K562 (cell line): ENCODE measurements around the gene PIP4K2C. TPM values are rescaled to one million over a fixed set of nuclear protein-coding genes. Genes with fewer than 3 reads are reported as not detected.

Experiments
- ATAC-seq: fragments of 200-7000 bp; cut with Tn5 transposase; 3 replicates; pipeline ENCODE4 v1.9.1; 2020; ENCODE audit warnings: moderate library complexity
- BruUV-seq: library from RNA; stranded (reverse); fragments of 400-500 nt; replicated peaks from 2 replicates; lab custom pipeline; 2021; lab: Mats Ljungman, UMichigan
- CTCF ChIA-PET: fragments of 300-600 bp; formaldehyde crosslinking; extraction: SDS; loops from one replicate; lab custom pipeline; 2021; ENCODE audit warnings: low intra/inter-chr PET ratio; lab: Yijun Ruan, JAX
- POLR2A ChIA-PET: fragments of 300-600, 350-650 bp; sonication (Branson Sonifier 250); formaldehyde crosslinking; extraction: SDS; loops from one replicate; lab custom pipeline; 2021; ENCODE audit warnings: antibody characterized with exemption, inconsistent platforms; lab: Yijun Ruan, JAX
- DNase-seq, 4 experiments: peaks; one replicate each; pipeline versions ENCODE4 v3.0.0 to v3.0.0-alpha.2; 2011 to 2018; ENCODE audit warnings: low spot score in 3 of 4, mixed read lengths in 3 of 4; ENCODE audit errors: extremely low read depth in 1 of 4
- FAIRE-seq: peaks from 2 replicates; lab custom pipeline; 2011; peaks lifted over from hg19 to GRCh38; lab: Jason Lieb, UNC
- H2AFZ ChIP-seq: 2 replicates; pipeline ENCODE4 v1.6.0; 2011; ENCODE audit warnings: low read depth, low read length, control low read depth, inconsistent platforms
- H3K27ac ChIP-seq: fragments of 200-600 bp; 3 replicates; pipeline ENCODE4 v1.8.0; 2011; ENCODE audit warnings: low read depth, mild to moderate bottlenecking, control low read depth, inconsistent platforms, low read length, moderate library complexity, mixed read lengths; ENCODE audit errors: extremely low read depth
- H3K27me3 ChIP-seq, 2 experiments: fragments of 300-600 bp in 1 of 2; 2 replicates in 1 of 2; 3 replicates in 1 of 2; pipeline versions ENCODE4 v1.6.0 to v1.8.0; 2011; ENCODE audit warnings: inconsistent platforms in 2 of 2, low read length in 2 of 2, mild to moderate bottlenecking in 1 of 2, mixed read lengths in 1 of 2, moderate library complexity in 1 of 2; ENCODE audit not compliant: control insufficient read depth in 2 of 2, insufficient read depth in 2 of 2
- H3K36me3 ChIP-seq: fragments of 300-600 bp; 3 replicates; pipeline ENCODE4 v1.8.0; 2011; ENCODE audit warnings: mild to moderate bottlenecking, low read length, inconsistent platforms; ENCODE audit not compliant: control insufficient read depth, insufficient read depth
- H3K4me1 ChIP-seq, 2 experiments: fragments of 200-600 bp in 1 of 2; replicated peaks in 1 of 2; 2 replicates in 1 of 2; 3 replicates in 1 of 2; pipeline versions ENCODE4 v1.5.1 to v1.8.0; 2011; ENCODE audit warnings: inconsistent platforms in 2 of 2, low read length in 2 of 2, mild to moderate bottlenecking in 1 of 2, mixed read lengths in 1 of 2, moderate library complexity in 1 of 2; ENCODE audit not compliant: control insufficient read depth in 2 of 2, insufficient read depth in 2 of 2
- H3K4me2 ChIP-seq: 2 replicates; pipeline ENCODE4 v1.6.1; 2011; ENCODE audit warnings: low read length, control low read depth, inconsistent platforms, mixed read lengths; ENCODE audit not compliant: insufficient read depth
- H3K4me3 ChIP-seq: fragments of 200-600 bp; sonication (generic), shearing (Covaris generic); 2 replicates; pipeline ENCODE4 v1.5.1; 2016; ENCODE audit warnings: control low read depth, inconsistent platforms
- H3K79me2 ChIP-seq: fragments of 200-600 bp; 3 replicates; pipeline ENCODE4 v1.8.0; 2011; ENCODE audit warnings: low read length, inconsistent platforms; ENCODE audit not compliant: control insufficient read depth, insufficient read depth
- H3K9ac ChIP-seq, 2 experiments: 2 replicates each; pipeline versions ENCODE4 v1.6.0 to v1.6.1; 2011; ENCODE audit warnings: low read depth in 2 of 2, low read length in 2 of 2, control low read depth in 1 of 2, inconsistent platforms in 1 of 2, mild to moderate bottlenecking in 1 of 2, mixed read lengths in 1 of 2; ENCODE audit not compliant: insufficient read depth in 1 of 2
- H3K9me1 ChIP-seq: one replicate; pipeline ENCODE4 v1.6.0; 2011; ENCODE audit warnings: inconsistent platforms, mild to moderate bottlenecking, low read length, moderate library complexity; ENCODE audit not compliant: control insufficient read depth, insufficient read depth
- H3K9me3 ChIP-seq: replicated peaks from 2 replicates; pipeline ENCODE4 v1.5.1; 2011; ENCODE audit warnings: low read depth, low read length, inconsistent platforms; ENCODE audit not compliant: control insufficient read depth, insufficient read depth
- H4K20me1 ChIP-seq: replicated peaks from 2 replicates; pipeline ENCODE4 v1.6.1; 2011; ENCODE audit warnings: low read length, inconsistent platforms, mixed read lengths; ENCODE audit not compliant: control insufficient read depth, insufficient read depth
- ATF7 ChIP-seq: fragments of 450-650 bp; IDR thresholded peaks from 2 replicates; pipeline ENCODE4 v1.7.1; 2014; ENCODE audit warnings: mild to moderate bottlenecking, moderate library complexity
- CREM ChIP-seq: IDR thresholded peaks from 2 replicates; pipeline ENCODE4 v1.6.1; 2014; ENCODE audit warnings: antibody characterized with exemption, low read depth
- ETS1 ChIP-seq: conservative IDR thresholded peaks from 2 replicates; pipeline ENCODE4 v1.6.1; 2011; ENCODE audit warnings: low read depth, mild to moderate bottlenecking, low read length; ENCODE audit not compliant: control insufficient read depth
- IRF2 ChIP-seq: sonication (generic); formaldehyde crosslinking; IDR thresholded peaks from 2 replicates; pipeline ENCODE4 v1.8.1; 2022; ENCODE audit warnings: mild to moderate bottlenecking, missing genetic modification reagents
- MYNN ChIP-seq, 2 experiments: sonication (generic); formaldehyde crosslinking in 1 of 2; IDR thresholded peaks; 2 replicates each; pipeline versions ENCODE4 v1.5.0 to v1.6.1; 2016 to 2020; ENCODE audit warnings: antibody characterized with exemption in 1 of 2, missing genetic modification reagents in 1 of 2
- SMAD4 ChIP-seq: fragments of 250-450 bp; sonication (Bioruptor Pico); conservative IDR thresholded peaks from 2 replicates; pipeline ENCODE4 v1.8.0; 2021; ENCODE audit warnings: inconsistent platforms, mild to moderate bottlenecking, moderate library complexity
- SOX6 ChIP-seq: fragments of 450-650 bp; IDR thresholded peaks from 2 replicates; pipeline ENCODE4 v1.6.1; 2014; ENCODE audit warnings: mild to moderate bottlenecking
- TCF3 ChIP-seq: sonication (generic); formaldehyde crosslinking; IDR thresholded peaks from 2 replicates; pipeline ENCODE4 v1.4.0; 2020; ENCODE audit warnings: mild to moderate bottlenecking, missing genetic modification reagents
- WGBS: fragments of 100-300 bp; shearing (Covaris generic); methylation state at CpG from one replicate; pipeline ENCODE4 v1.1.6; 2016; ENCODE audit warnings: low coverage, mixed read lengths; ENCODE audit not compliant: insufficient coverage; ENCODE audit errors: missing lambda C conversion rate; 5-methylcytosine and 5-hydroxymethylcytosine counted together
- in situ Hi-C: fragments of 300-500 bp; cut with MboI; formaldehyde crosslinking; loops from 4 replicates; pipeline ENCODE4 v1.15.0; 2018; ENCODE audit warnings: inconsistent platforms, mixed read lengths
- intact Hi-C: fragments of 100-400 bp; cut with micrococcal nuclease; formaldehyde crosslinking; loops from 2 replicates; pipeline ENCODE4 v1.14.2; 2022
- polyA plus RNA-seq, 8 experiments: library from polyadenylated mRNA; depleted of rRNA in 4 of 8; stranded (reverse) in 5 of 8; unstranded in 3 of 8; fragments of >200 nt; fragmentation: Nextera tagmentation in 2 of 8; fragmentation: Illumina TruSeq in 1 of 8; extraction: Ambion mirVana in 2 of 8; extraction: Trizol in 1 of 8; gene quantifications; 2 replicates each; pipeline versions ENCODE4 v1.2.1 to v1.2.3, GENCODE V29; 2011 to 2014; ENCODE audit warnings: inconsistent platforms in 1 of 8, missing spikeins in 1 of 8
- total RNA-seq, 7 experiments: library from RNA; depleted of rRNA in 6 of 7; stranded (reverse); fragments of >200 nt in 6 of 7; fragmentation: Illumina TruSeq in 2 of 7; extraction: Trizol in 2 of 7; gene quantifications; 2 replicates each; pipeline versions ENCODE4 v1.2.1 to v1.2.3, GENCODE V29; 2011 to 2021; ENCODE audit warnings: low replicate concordance in 1 of 7

Gene PIP4K2C
- total and polyA plus RNA-seq, 9 of the 15 experiments (the other 6 are each of a cell fraction or from before 2014, with no cell fraction given) = 9.0 to 41.4 (median 18.3) TPM

- TF ChIP-seq ETS1 (no peak), TCF3 (CRISPR knock-in tag) (no peak), SMAD4 (CRISPR knock-in tag) (no peak), MYNN (IDR thresholded peaks at IDR 0.05) (no peak), MYNN (CRISPR knock-in tag; IDR thresholded peaks at IDR 0.05) (no peak), CREM (no peak), ATF7 (no peak)
Observed at GRCh38 chr12:57564178-57564740, 26.7 kb upstream of the PIP4K2C start (continued).

GRCh38 chr12:57568838-57569237, 22.2 kb upstream of the PIP4K2C start:
- H3K9ac ChIP-seq = no peak overlapping the region; a peak in 1 of 4 replicates
- no peaks in the 10 kb centered on the region for H3K9me1 ChIP-seq
- 79% methylated on average over 6 of the region's 6 CpGs for WGBS
- ATAC-seq = no peak
- no peaks in the 10 kb centered on the region for H4K20me1 ChIP-seq
- ChIA-PET CTCF (no interaction called here), POLR2A (interaction anchor here (0.6 kb wide), 2 partner anchors 105 to 231 kb away, joined by 3 read pairs; no protein-coding TSS in a partner anchor)
- BruUV-seq = no TSS peak
- H3K27ac ChIP-seq = no peak overlapping the region
- no peak for FAIRE-seq
- H3K79me2 ChIP-seq = no peaks in the 10 kb centered on the region
- H3K27me3 ChIP-seq = no peaks in the 10 kb centered on the region
- no peak for TF ChIP-seq SOX6
- TF ChIP-seq IRF2 (CRISPR knock-in tag) = 0 out of 2 replicates have a peak, but pooled peaks have one; percentile 22
- intact Hi-C loops (no loop called here), in situ Hi-C loops (no loop called here)
- no peak overlapping the region for H3K4me2 ChIP-seq
- H3K4me1 ChIP-seq = no peaks in the 10 kb centered on the region
- no peak for DNase-seq
- H3K9me3 ChIP-seq = no peaks in the 10 kb centered on the region
- H2AFZ ChIP-seq = no peak overlapping the region
- peaks cover 55% of the 10 kb centered on the region; the same call in 2 of the 3 replicates for H3K36me3 ChIP-seq
- no peak overlapping the region for H3K4me3 ChIP-seq
